ENCODE measurements around the gene C1S.
A peak's percentile ranks its signal among the peaks of the same experiment; 100 is the strongest.

C1S gene

DNA sequence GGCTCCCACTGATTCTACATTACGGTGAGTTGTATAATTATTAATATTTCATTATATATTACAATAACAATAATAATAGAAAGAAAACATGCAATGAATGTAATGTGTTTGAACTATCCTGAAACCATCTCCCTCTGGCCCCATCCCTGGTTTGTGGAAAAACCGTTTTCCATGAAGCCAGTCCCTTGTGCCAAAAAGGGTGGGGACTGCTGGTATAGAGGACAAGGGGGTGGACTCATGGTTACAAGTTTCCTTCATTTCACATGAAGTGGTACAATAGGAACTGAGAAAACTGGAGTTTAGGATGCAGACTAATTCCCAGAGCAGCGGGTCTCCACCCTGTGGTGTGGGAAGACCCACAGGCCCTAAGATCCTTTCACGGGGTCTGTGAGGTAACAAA is 51.5 kb downstream of the C1S start:
- no peak for ATAC-seq (ENCODE audit: insufficient read depth, low read depth)
- H3K4me3 ChIP-seq (ENCODE audit: low read depth in 1 of 2, low read length in 2 of 2) = no peak overlapping the region

DNA sequence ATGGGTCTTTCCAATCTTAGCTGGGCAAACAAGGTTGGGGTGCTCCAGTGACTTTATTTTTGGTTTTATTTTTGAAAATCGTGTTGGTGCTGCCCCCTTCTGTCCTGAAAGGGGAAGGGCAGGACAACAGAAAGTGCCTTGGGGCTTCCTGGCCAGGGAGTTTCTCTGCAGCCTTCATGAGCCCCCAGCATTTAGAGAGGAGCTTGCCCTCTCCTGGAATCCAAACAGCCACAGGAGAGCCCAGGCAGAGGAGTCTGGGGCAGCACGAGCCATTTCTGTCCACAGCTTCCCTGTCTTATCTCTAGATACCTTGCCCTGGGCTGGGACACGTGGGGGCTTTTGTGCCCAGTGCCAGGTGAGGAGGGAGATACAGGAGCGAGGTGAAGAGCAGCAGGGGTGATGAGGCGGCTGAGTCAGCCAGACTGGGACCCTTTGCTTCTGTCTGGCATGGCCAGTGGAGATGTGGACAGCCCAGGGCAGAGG is 52.9 kb downstream of the C1S start:
- no peak for TF ChIP-seq EZH2 (IDR thresholded peaks at IDR 0.05; ENCODE audit: borderline replicate concordance, low read depth, low read length, severe bottlenecking)
- TF ChIP-seq, protein P1, sequence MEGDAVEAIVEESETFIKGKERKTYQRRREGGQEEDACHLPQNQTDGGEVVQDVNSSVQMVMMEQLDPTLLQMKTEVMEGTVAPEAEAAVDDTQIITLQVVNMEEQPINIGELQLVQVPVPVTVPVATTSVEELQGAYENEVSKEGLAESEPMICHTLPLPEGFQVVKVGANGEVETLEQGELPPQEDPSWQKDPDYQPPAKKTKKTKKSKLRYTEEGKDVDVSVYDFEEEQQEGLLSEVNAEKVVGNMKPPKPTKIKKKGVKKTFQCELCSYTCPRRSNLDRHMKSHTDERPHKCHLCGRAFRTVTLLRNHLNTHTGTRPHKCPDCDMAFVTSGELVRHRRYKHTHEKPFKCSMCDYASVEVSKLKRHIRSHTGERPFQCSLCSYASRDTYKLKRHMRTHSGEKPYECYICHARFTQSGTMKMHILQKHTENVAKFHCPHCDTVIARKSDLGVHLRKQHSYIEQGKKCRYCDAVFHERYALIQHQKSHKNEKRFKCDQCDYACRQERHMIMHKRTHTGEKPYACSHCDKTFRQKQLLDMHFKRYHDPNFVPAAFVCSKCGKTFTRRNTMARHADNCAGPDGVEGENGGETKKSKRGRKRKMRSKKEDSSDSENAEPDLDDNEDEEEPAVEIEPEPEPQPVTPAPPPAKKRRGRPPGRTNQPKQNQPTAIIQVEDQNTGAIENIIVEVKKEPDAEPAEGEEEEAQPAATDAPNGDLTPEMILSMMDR (IDR thresholded peaks at IDR 0.05; ENCODE audit: borderline replicate concordance, extremely low read depth, low read length, poor library complexity, severe bottlenecking) = peak; percentile 90
- Histone ChIP-seq H3K36me3 (ENCODE audit: insufficient read depth, low read length) (no peaks in the 10 kb centered on the region), H3K4me1 (ENCODE audit: insufficient read depth, low read length) (peaks cover 15% of the 10 kb centered on the region), H2AFZ (ENCODE audit: low read depth, low read length) (no peak overlapping the region), H3K27ac (ENCODE audit: low read length) (no peak overlapping the region), H3K9ac (ENCODE audit: low read depth, low read length) (no peak overlapping the region), H4K20me1 (ENCODE audit: insufficient read depth, low read length) (peaks cover 3% of the 10 kb centered on the region; the same call in 1 of the 2 replicates), H3K4me2 (ENCODE audit: insufficient read depth, low read length) (peak overlapping the region; percentile 24; the same call in 1 of the 2 replicates), H3K27me3 (ENCODE audit: insufficient read depth, low read length, poor library complexity) (no peaks in the 10 kb centered on the region), H3K9me3 (ENCODE audit: insufficient read depth, low read length, severe bottlenecking) (no peaks in the 10 kb centered on the region), H3K4me3 (ENCODE audit: low read depth in 1 of 2, low read length in 2 of 2) (no peak overlapping the region), H3K79me2 (ENCODE audit: insufficient read depth, low read length) (peaks cover 3% of the 10 kb centered on the region)
- DNase-seq = peak; percentile 54
- peak; percentile 25 for ATAC-seq (ENCODE audit: insufficient read depth, low read depth)

More for the DNA sequence above, 51.5 kb downstream of the C1S start:
- H3K9me3 ChIP-seq (ENCODE audit: insufficient read depth, low read length, severe bottlenecking) = no peaks in the 10 kb centered on the region
- H3K27me3 ChIP-seq (ENCODE audit: insufficient read depth, low read length, poor library complexity) = no peaks in the 10 kb centered on the region
- H2AFZ ChIP-seq (ENCODE audit: low read depth, low read length) = no peak overlapping the region
- TF ChIP-seq, protein P1 (IDR thresholded peaks at IDR 0.05; ENCODE audit: borderline replicate concordance, extremely low read depth, low read length, poor library complexity, severe bottlenecking) = no peak
- TF ChIP-seq EZH2 (IDR thresholded peaks at IDR 0.05; ENCODE audit: borderline replicate concordance, low read depth, low read length, severe bottlenecking) = no peak
- no peak for DNase-seq
- H3K27ac ChIP-seq (ENCODE audit: low read length) = no peak overlapping the region
- H3K79me2 ChIP-seq (ENCODE audit: insufficient read depth, low read length) = peaks cover 3% of the 10 kb centered on the region
- H3K4me1 ChIP-seq (ENCODE audit: insufficient read depth, low read length) = peaks cover 24% of the 10 kb centered on the region
- H3K9ac ChIP-seq (ENCODE audit: low read depth, low read length) = no peak overlapping the region
- H3K4me2 ChIP-seq (ENCODE audit: insufficient read depth, low read length) = no peak overlapping the region
- no peaks in the 10 kb centered on the region for H3K36me3 ChIP-seq (ENCODE audit: insufficient read depth, low read length)
- no peaks in the 10 kb centered on the region for H4K20me1 ChIP-seq (ENCODE audit: insufficient read depth, low read length)

DNA sequence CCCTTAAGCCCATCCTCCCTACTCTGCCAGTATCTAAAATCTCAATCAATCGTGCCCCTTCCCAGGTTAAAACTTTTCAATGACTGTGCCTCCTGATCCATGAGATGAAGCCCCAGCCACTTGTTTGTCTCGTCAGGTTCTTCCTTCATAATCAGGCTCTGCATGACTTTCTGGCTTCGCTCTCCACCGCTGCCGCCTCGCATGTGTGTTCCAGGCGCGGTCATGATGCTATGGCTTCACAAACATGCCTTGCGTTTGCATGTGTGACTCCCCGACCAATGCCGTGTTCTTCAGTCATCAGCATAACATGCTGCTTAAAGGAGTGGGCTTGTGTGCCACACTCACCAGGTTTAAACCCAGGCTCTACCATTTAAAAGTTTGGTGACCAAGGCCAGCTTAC is 53.5 kb downstream of the C1S start:
- no peak for DNase-seq
- H3K4me3 ChIP-seq (ENCODE audit: low read depth in 1 of 2, low read length in 2 of 2) = no peak overlapping the region
- no peak overlapping the region for H2AFZ ChIP-seq (ENCODE audit: low read depth, low read length)
- no peaks in the 10 kb centered on the region for H3K9me3 ChIP-seq (ENCODE audit: insufficient read depth, low read length, severe bottlenecking)
- no peaks in the 10 kb centered on the region for H3K79me2 ChIP-seq (ENCODE audit: insufficient read depth, low read length)
- ATAC-seq (ENCODE audit: insufficient read depth, low read depth) = no peak
- H3K9ac ChIP-seq (ENCODE audit: low read depth, low read length) = no peak overlapping the region
- H3K4me2 ChIP-seq (ENCODE audit: insufficient read depth, low read length) = no peak overlapping the region
- no peak overlapping the region for H3K27ac ChIP-seq (ENCODE audit: low read length)
- H4K20me1 ChIP-seq (ENCODE audit: insufficient read depth, low read length) = peaks cover 3% of the 10 kb centered on the region; the same call in 1 of the 2 replicates
- H3K36me3 ChIP-seq (ENCODE audit: insufficient read depth, low read length) = no peaks in the 10 kb centered on the region
- H3K27me3 ChIP-seq (ENCODE audit: insufficient read depth, low read length, poor library complexity) = no peaks in the 10 kb centered on the region
- peaks cover 12% of the 10 kb centered on the region for H3K4me1 ChIP-seq (ENCODE audit: insufficient read depth, low read length)
- TF ChIP-seq, protein P1 (IDR thresholded peaks at IDR 0.05; ENCODE audit: borderline replicate concordance, extremely low read depth, low read length, poor library complexity, severe bottlenecking) = peak; percentile 2
- no peak for TF ChIP-seq EZH2 (IDR thresholded peaks at IDR 0.05; ENCODE audit: borderline replicate concordance, low read depth, low read length, severe bottlenecking)
